HG03521 (cell line): ENCODE measurements around the gene PANK4.

ENCODE experiments used
- ATAC-seq: cut with Tn5 transposase; IDR thresholded peaks from one replicate; pipeline ENCODE4 v1.9.1; 2021; ENCODE audit warnings: mild to moderate bottlenecking, moderate library complexity; ENCODE audit not compliant: unreplicated experiment

The PANK4 gene

DNA sequence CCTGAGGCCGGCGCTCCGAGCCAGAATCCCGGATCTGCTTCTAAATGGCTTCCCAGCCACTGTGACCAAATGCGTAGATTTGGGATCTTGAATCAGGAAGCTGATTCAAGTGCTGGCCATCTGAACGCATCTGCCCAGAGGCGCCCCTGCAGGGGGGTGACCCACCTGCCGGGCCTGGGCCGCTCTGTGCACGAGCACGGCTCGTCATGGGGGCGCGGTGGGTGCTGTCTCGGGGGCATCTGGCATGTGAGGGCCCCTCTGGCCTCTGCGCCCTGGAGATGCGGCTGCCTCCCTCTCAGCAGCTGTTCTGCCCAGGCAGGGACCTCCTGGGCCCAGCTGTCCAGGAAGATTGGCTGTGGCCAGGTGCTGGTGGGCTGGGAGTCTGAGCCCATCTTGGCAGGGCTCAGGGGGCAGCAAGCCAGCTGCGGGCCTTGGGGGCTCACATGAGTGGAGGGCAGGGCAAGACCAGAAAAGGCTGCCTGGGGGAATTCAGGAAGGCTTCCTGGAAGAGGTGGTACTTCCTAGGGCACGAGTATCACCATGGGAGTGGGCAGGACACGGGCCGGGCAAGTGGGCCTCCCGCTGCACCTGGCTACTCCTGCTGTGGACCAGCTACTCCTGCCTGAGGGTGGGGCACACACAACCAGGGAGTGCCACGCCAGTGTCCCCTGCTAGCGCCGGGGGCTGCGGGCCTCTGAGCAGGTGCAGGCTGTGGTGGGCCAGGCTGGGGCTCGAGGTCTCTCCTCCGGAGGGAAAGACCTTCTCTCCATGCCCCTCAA lies 25.2 kb downstream of the PANK4 start:
- ATAC-seq = no peak

DNA sequence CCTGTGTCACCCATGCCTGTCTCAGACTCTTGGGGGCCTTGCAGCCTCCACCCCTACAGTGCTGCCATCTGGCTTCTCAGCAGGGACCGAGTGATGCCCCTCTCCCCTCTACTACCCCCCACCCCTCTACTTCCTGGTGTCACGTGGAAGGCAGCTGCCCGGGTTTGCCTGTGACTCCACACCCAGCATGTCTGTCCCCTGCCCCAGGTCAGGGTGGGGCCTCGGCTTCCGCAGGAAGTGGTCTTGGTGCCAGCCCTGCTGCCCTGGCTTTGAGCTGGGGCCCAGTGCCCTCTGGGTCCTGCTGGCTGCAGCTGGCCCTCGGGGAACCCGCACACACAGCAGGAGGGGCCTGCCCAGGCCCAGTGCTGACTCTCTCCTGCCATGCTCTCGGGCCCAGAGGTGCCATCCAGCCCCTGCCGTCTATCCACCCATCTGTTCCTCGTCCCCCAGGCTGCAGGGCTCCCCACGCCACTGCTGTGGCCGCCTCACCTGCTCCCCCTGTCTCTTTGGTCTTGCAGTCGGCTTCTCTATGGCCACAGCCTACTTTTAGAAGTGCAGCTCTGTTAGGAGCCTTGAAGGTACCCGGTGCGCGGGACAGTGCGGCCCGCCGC lies 26.3 kb downstream of the PANK4 start:
- ATAC-seq = no peak

DNA sequence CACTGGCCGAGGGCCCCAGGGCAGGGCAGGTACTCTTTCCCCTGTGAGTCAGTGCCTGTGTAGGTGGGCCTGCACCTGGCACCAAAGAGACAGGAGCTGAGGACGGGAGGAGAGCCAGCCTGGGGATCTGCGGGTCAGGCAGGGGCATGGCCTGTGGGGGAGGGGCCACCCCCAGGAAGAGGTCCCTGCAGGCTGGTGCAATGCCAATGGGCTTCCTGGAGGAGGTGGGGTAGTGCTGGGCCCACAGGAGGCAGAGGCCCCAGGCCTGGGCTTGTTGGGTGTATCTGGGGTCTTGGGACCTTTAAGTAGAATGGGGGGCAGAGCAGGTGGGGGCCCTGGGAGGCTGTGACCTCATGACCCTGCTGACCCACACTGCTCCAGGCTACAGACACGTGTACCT lies 27.1 kb downstream of the PANK4 start:
- no peak for ATAC-seq

DNA sequence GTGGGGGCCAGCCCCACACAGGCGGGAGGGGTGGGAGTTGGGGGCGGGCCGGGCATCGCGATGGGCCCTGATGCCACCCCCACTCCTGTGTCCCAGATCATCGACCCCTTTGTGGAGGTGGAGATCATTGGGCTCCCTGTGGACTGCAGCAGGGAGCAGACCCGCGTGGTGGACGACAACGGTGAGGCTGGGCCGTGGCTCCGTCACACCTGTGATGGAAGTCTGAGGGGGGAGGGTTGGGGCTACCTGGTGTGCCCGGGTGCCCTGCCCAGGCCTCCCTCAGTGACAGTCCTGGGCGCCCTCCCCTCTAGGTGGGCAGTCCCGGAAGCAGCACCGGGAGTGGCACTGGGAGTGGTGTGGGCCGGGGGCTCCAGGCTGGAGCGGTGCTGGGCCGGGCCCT lies 27.7 kb downstream of the PANK4 start:
- ATAC-seq = no peak

DNA sequence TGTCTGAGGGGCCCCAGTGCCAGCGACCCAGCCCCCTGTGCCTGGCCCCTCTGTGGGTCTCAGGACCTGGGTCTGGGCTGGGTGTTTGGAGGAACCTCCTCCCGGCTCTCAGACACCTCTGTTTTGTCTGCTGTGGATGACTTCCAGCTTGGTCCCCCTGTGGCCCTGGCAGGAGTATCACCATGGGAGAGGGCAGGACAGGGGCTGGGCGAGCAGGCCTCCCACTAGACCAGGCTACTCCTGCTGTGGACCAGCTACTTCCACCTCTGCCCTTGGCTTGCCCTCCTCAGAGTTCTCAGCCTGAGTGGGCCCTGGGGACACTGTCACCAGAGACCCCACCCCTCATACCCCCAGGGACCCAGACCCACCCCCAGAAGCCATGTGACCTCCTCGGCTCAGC lies 28.5 kb downstream of the PANK4 start:
- ATAC-seq = no peak

DNA sequence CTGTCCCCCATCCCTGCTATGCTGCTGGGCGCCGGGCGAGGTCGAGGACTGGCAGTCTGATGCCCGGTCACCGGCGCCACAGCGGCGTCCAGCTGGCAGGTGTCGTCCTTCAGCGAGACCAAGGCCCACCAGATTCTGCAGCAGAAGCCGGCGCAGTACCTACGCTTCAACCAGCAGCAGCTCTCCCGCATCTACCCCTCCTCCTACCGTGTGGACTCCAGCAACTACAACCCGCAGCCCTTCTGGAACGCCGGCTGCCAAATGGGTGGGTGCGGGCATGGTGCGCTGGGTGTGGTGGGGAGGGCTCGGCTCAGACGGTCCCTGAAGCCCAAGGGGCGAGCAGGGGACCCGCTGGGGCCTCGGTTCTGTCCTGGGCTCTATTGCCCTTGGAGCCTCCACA lies 29.6 kb downstream of the PANK4 start:
- no peak for ATAC-seq

DNA sequence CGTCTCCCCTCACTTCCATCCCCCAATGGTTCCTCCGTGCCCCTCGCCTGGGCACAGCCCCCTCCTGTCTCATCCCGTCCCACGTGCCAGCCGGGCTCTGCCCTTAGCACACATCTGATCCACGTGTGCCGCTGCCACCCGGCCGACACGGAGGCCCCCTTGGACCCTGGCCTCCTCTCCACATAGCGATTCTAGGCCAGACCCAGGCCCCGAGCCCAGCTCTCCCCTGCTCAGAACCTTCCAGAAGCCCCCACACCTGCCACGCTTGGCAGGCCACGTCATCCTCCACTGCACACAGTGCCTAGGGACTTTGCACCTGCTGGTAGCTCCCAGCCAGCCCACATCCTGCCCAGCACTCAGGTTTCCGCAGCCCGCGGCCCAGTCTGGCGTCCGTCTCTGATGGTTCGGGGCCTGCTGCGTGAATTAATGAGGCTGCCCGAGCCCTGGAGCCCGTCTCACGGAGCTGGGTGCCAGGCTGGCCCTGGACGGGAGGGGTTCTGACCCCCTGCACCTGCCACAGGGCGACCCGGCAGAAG lies 30.2 kb downstream of the PANK4 start:
- no peak for ATAC-seq

DNA sequence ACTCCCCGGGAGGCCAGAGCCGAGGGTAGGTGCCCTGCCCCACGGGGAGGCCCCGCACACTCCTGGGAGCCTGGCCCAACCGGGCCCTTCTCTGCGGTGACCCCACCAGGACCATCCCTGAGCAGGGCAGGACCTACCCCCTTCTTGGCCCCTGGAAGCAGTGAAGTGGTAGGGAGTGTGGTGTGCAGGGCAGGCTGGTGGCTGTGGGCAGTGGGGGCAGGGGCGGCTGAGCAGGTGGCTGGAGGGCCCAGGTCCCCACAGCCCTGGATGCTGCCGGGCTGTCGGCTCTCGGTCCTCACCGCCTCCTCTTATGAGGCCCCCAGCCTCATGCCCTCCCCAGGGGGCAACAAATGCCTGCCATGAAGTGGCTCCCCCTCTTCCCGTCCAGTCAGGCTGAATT lies 30.9 kb downstream of the PANK4 start:
- ATAC-seq = no peak

DNA sequence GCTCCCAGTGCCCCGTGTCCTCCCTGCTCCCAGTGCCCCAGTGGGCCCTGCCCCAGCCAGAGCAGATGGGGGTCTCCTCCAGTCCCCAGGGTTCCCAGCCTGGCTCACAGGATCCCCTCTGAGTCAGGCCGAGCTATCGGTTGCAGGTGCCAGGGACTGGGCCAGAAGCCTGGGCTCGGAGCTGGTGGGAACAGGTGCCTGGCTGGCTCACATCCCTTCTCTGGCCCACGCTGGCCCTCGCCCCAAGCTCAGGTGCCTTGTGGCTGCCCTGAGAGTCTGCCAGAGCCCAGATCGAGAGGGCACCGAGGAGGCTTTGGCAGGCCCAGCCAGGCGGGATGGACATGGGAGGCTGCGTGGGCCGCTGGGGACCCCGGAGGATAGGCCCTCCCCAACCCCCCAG lies 31.4 kb downstream of the PANK4 start:
- no peak for ATAC-seq

DNA sequence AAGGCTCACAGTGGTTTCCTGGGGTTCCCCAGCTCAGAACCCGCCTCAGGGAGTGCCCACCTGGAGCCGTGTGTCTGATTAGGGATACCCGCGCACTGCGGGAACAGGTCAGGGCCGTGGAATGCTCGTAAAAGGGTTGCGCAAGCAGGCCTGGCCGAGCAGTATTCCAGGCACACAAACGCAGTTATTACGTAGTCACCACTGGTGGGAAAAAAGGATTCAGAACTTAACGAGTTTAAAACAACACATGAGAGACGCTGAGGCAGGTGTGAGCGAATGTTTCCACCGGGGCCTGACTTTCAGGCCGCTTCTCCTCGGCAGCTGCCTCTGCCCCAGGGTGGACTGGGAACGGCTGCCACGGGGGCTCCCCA lies 32.1 kb downstream of the PANK4 start:
- ATAC-seq = no peak

DNA sequence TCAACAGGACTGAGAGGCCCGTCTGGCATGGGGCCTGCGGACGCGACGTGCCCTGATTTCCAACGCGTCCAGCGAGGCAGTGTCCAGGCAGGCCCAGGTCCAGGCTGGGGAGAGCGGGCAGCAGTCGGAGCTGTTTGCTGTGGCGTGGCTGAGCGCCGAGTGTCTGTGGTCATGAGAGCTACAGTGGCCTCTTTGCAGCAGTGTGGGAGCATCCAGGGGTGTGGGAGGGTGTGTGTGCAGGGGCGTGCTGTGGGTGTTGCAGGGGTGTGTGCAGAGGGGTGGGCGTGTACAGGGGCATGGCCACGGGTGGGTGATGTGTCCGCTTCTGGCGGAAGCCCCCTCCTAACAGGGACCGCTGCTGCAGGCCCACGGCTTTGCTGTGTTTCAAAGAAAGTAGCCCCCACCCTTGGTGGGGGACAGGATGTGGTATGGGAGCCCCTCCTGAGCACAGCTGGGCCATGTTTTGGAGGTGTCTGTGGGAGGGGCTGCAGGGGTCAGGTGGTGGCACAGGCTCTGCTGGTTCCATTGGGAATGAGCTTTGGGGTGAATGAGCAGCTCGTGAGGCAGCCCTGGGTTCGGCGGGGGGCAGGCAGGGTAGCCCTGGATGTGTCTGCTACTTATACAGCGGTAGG lies 32.6 kb downstream of the PANK4 start:
- ATAC-seq = no peak

DNA sequence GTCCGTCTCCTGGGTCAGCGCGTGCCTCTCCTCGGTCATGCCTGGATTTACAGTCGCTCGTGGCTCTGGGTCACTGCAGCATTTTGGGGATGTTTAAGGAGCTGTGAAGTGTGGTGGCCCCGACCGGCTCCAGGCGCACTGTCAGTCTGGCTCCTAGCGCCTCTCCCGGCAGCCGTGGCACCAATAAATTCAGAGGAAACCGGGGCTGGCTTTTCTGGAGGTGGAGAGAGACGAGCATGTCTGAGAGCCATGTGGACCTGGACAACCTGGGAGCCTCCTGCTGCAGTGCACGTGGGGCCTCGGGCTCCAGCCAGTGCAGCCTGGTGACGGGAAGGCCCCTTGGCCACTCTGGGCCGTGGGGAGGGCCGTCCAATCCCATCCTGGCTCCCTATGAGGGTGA lies 33.2 kb downstream of the PANK4 start:
- no peak for ATAC-seq

DNA sequence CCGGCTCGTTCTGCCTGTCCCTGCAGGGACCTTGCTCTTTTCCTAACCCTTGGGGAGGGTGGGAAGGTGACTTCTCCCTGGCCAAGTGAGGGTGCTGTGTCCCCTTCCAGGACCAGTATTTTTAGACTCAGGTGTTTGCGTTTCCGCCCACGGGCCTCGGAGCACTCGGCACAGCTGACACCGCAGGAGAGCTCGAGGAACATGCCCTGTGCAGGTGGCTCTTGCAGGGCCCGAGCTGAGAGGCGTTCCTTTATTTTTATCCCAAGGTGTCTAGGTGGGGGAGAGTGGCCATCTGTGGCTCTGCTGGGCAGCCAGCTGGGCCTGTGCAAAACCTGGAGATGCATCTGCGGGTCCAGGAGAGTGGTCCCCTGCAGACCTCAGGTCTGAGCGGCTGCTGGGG lies 34.3 kb downstream of the PANK4 start:
- ATAC-seq = no peak

DNA sequence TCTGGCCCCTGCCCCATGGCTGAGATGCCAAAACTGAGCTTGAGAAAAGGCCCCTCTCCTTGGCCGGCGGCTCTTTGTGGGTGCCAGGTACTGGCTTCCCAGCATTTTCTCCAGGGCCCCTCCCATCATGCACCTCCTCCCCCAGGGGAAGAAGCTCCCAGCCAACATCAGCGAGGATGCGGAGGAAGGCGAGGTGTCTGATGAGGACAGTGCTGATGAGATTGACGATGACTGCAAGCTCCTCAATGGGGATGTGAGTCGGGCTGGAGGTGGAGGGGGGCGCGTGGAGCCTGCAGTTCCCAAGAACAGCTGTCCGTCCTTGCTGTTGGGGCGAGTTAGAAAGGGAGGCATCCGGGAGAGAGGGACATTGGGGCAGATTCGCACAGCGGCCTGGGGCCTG lies 36.8 kb downstream of the PANK4 start:
- no peak for ATAC-seq

DNA sequence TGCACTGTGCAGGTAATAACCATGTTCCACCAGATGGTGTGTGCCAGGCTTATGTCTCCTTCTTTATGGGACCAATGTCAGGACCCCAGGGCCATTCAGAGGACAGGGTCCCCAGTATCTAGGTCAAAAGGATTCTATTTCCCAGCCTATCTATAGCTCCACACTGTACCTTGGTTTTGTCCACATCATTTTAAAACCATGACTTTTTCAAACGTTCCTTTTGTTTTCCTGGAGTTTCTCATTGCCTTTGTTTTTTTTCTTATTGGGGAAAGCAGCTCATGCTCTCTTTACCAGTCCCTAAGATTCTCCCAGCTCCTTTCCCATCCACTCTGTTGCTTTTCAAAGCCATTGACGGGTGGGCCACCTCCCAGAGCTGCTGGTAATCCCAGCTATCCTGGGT lies 37.7 kb downstream of the PANK4 start:
- no peak for ATAC-seq

DNA sequence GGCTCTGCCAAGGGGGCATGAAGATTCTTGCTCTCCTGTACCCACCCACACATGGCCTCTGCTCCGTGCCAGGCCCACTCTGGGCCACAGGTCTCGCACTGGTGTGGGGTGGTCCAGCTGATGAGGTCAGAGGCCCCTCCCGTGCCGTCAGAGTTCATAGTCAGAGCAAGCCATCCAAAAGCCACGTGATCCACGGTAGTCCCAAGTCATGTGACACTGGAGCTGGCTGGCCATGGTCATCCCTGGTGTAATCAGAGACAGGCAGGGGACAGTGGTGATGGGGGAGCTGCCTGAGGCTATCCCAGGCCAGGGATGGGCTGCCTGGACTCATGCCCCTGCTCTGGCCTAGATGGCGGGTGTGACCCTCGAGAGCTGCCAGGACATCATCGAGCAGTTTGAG lies 39.8 kb downstream of the PANK4 start:
- no peak for ATAC-seq

DNA sequence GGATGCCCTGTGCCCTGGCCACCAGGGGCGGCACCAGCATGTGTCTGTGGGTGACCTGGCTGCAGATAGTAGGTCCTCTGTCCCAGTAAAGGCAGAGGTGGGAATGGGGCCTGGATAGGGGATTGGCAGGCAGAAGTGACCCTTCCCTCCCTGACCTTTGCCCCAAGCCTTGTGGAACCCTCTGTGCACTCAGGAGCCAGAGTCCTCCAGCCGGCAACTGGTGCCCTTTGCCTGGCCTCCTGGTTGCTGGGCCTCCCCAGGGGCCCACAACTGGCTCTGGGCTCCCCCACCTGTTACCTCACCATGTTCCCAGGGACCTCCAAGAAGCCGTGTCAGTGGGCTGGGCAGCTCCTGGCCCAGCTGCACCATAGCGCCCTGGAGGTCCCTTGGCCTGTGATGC lies 40.4 kb downstream of the PANK4 start:
- no peak for ATAC-seq

DNA sequence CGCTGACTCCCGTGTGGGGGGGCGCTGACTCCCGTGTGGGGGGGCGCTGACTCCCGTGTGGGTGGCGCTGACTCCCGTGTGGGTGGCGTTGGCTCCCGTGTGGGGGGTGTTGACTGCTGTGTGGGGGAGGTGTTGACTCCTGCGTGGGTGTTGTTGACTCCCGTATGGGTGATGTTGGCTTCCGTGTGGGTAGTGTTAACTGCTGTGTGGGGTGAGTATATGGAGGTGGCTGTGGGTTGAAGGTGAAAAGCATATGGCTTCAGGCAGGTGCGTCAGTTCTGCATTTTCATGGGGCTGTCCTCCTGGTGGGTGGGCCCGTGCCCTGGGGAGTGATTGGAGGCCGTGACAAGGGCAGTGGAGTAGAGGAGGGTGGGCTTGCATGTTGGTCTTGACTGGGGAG lies 42.4 kb downstream of the PANK4 start:
- ATAC-seq = no peak

DNA sequence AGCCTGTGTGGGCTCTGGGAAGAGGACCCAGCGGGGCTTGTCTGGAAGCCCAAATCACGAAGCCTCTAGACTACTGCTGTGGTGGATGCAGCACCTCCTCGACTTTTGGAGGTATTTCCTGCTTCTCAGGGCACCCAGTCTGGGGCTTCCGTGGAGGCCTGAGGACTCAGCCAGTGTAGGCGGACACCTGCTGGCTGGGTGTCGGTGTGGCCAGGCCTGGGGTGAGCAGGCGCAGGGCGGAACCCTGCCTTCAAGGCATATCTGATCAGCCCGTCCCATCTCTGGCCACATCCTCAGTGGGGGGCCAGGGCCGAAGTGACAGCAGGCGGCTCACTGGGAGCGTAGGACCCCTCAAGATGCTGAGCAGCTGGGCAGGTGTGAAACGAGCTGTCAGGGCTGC lies 43.4 kb downstream of the PANK4 start:
- ATAC-seq = no peak

DNA sequence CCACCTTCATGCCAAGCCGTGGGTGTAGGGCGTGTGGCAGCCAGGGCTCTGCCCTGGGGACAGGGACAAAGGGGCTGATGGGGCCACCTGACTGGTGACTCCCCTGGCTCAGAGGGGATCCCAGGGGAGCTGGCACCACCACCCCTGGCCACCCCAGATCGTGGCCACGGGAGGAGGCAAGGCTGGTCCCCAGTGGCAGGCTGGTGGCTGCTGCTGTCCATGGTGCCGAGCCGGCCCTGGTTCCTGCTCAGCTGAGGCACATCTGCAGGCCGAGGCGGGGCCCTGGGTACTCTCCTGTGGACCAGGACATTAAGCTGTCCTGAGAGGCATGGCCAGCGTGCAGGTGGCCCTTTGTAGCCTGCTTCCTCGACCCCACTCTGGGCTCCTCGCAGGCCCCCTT lies 43.8 kb downstream of the PANK4 start:
- ATAC-seq = no peak

DNA sequence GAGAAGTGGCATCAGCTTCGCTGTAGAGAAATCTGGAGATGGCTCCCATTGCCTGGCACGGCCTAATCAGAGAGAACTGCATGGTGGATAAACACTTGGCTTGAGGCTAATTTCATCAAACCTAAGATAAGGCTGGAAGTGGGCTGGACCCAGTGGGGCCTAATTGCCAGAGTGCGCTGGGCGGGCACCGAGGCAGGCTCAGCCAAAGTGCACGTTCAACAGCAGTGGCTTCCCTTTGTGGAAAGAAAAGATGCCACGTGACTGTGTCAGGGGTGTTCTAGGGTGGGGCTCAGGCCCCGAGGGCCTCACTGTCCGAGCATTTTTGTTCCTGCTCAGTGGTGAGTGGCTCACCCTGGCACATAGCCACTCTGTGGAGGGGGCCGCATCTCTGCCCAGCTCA lies 44.5 kb downstream of the PANK4 start:
- no peak for ATAC-seq

DNA sequence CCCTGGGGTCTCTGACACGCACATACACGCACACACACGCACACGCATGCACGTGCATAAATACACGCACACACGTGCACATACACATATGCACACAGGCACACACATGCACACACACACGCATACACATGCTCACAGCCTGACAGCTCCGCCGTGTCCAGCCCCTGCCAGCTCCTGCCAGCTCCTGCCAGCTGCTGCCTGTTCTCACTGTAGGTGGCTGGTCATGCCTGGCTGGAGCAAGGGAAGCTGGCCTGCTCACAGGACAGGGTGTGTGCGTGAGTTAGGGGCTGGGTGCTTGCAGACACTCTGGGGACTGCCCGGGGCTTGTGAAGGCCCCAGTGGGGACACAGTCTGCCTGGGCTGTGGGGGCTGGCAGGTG lies 45.4 kb downstream of the PANK4 start:
- ATAC-seq = no peak
